Activated CD4-positive, CD25-positive, alpha-beta regulatory T cell treated with anti-CD3 and anti-CD28 coated beads, Interleukin-2, amount 50 U/mL, for 16 hours (primary cell): Measurements from ENCODE around the gene ACTL9.
"Not testable (repeated sequence)": the region's sequence is repeated elsewhere in the genome, so short reads cannot be mapped to it uniquely, and the experiment has no call there.

Experiments used
- DNase-seq: peaks from one replicate; pipeline ENCODE4 v3.0.0-alpha.2; 2020; ENCODE audit warnings: low read depth, low spot score

ACTL9 gene

GRCh38 chr19:8698433-8699063 lies at the start of gene ACTL9:
Gene ACTL9, minus strand, starts transcription at chr19:8698795. Its CDS starts 94 bp downstream, at chr19:8698701.
- no peak for DNase-seq

GRCh38 chr19:8739291-8740065 lies 40.9 kb upstream of the ACTL9 start:
- not testable (repeated sequence) for DNase-seq

- DNase-seq: no peak
Observed at GRCh38 chr19:8738377-8738776, 39.8 kb upstream of the ACTL9 start.

GRCh38 chr19:8731428-8732169 lies 33.0 kb upstream of the ACTL9 start:
- no peak for DNase-seq

GRCh38 chr19:8724276-8724675 lies 25.7 kb upstream of the ACTL9 start:
- DNase-seq: no peak

GRCh38 chr19:8722032-8722431 lies 23.4 kb upstream of the ACTL9 start:
- DNase-seq: no peak

GRCh38 chr19:8721334-8721733 lies 22.7 kb upstream of the ACTL9 start, which contains the start of gene OR2Z1:
Gene OR2Z1, plus strand, starts transcription at chr19:8721634. Its CDS starts 9,395 bp downstream, at chr19:8731029.
- no peak for DNase-seq

- not testable (repeated sequence) for DNase-seq
Observed at GRCh38 chr19:8710337-8710736, 11.7 kb upstream of the ACTL9 start.

GRCh38 chr19:8705742-8706141 lies 7.1 kb upstream of the ACTL9 start:
- DNase-seq: no peak

GRCh38 chr19:8705304-8705703 lies 6.7 kb upstream of the ACTL9 start:
- DNase-seq: not testable (repeated sequence)

- no peak for DNase-seq
Observed at GRCh38 chr19:8703223-8703622, 4.6 kb upstream of the ACTL9 start.

GRCh38 chr19:8702350-8702749 lies 3.8 kb upstream of the ACTL9 start:
- no peak for DNase-seq

GRCh38 chr19:8700956-8701355 lies 2.4 kb upstream of the ACTL9 start:
- DNase-seq: no peak

GRCh38 chr19:8699908-8700307 lies 1.3 kb upstream of the ACTL9 start:
- no peak for DNase-seq

GRCh38 chr19:8697671-8698432 lies 743 bp downstream of the ACTL9 start:
- no peak for DNase-seq

- DNase-seq: no peak
Observed at GRCh38 chr19:8696993-8697392, 1.6 kb downstream of the ACTL9 start.

- DNase-seq: no peak
Observed at GRCh38 chr19:8695911-8696310, 2.7 kb downstream of the ACTL9 start.

GRCh38 chr19:8695501-8695900 lies 3.1 kb downstream of the ACTL9 start:
- DNase-seq: no peak

- no peak for DNase-seq
Observed at GRCh38 chr19:8690753-8691539, 7.6 kb downstream of the ACTL9 start.

GRCh38 chr19:8688930-8689329 lies 9.7 kb downstream of the ACTL9 start:
- no peak for DNase-seq

GRCh38 chr19:8686549-8686948 lies 12.0 kb downstream of the ACTL9 start:
- DNase-seq: no peak
